ENCODE measurements around the gene ZNF280D. TPM values are rescaled to one million over a fixed set of nuclear protein-coding genes. Genes with fewer than 3 reads are reported as not detected.
A peak's percentile ranks its signal among the peaks of the same experiment; 100 is the strongest.

The ZNF280D gene
- total and polyA plus RNA-seq, 2 of the 13 experiments (the other 11 are each of a cell fraction or from before 2014, with no cell fraction given), result 7.1 to 11.9 TPM

DNA sequence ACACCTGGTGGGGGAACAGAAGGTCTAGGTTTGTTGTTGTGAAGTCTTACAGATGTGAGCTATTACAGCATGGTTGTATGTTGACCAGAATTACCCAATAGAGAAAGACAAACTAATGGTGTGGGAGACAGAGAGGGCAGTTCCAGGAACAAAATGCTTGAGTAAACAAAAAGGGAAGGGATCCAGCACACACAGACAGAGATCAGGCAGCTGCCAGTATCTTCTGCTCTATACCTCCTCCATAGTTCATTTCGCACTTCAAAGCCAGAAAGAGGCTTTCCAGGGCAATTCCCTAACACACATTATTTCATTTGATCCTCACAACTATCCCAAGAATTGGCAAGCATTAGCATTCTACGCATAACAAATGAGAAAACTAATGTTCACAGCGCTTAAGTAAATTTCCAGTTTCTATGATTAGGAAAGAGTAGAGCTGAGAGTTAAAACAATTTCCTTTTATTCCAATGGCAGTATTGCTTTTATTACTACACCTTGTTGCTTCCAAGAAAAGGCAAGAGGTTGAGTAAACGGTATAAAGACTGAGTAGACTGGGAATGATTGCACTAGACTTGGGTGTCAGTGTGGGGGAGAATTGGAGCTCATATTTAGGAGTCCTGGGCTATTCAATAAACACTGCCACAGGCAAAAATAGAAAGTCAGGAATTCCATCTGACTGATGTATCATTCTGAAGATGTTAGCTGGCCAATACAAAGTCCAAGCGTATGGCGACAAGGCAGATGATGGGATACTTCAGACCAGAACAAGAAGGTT lies 39.7 kb upstream of the ZNF280D start (continued):
- TF ChIP-seq FOXK1 (CRISPR knock-in tag; IDR thresholded peaks at IDR 0.05; ENCODE audit: borderline replicate concordance, low read depth), result peak; percentile 50; the same call in 1 of the 2 replicates
- TF ChIP-seq ARNT (IDR thresholded peaks at IDR 0.05), result no peak
- TF ChIP-seq ZNF644 (CRISPR knock-in tag; IDR thresholded peaks at IDR 0.05; ENCODE audit: low read depth), result peak; percentile 89
- TF ChIP-seq ZNF232 (CRISPR knock-in tag; IDR thresholded peaks at IDR 0.05; ENCODE audit: borderline replicate concordance), result 0 out of 2 replicates have a peak, but pooled peaks have one; percentile 14
- TF ChIP-seq PTBP1 (IDR thresholded peaks at IDR 0.05; ENCODE audit: low read depth, low read length, poor library complexity, severe bottlenecking), result no peak
- TF ChIP-seq ZNF510 (CRISPR knock-in tag; IDR thresholded peaks at IDR 0.05; ENCODE audit: low read depth), result no peak
- TF ChIP-seq ZNF292 (CRISPR knock-in tag; IDR thresholded peaks at IDR 0.05; ENCODE audit: borderline replicate concordance, low read depth), result peak; percentile 74; the same call in 1 of the 2 replicates
- TF ChIP-seq HDAC1 (CRISPR knock-in tag; IDR thresholded peaks at IDR 0.05), result no peak
- 0 out of 2 replicates have a peak, but pooled peaks have one; percentile 70 for TF ChIP-seq NFKBIZ (CRISPR knock-in tag; IDR thresholded peaks at IDR 0.05)
- TF ChIP-seq, protein P1, sequence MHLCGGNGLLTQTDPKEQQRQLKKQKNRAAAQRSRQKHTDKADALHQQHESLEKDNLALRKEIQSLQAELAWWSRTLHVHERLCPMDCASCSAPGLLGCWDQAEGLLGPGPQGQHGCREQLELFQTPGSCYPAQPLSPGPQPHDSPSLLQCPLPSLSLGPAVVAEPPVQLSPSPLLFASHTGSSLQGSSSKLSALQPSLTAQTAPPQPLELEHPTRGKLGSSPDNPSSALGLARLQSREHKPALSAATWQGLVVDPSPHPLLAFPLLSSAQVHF (CRISPR knock-in tag; IDR thresholded peaks at IDR 0.05), result no peak
- TF ChIP-seq FOXA3 (CRISPR knock-in tag; IDR thresholded peaks at IDR 0.05), result peak; percentile 89
- TF ChIP-seq ELF3 (CRISPR knock-in tag; IDR thresholded peaks at IDR 0.05), result peak; percentile 85
- no peak for TF ChIP-seq HES4 (CRISPR knock-in tag; IDR thresholded peaks at IDR 0.05; ENCODE audit: borderline replicate concordance)
- peak; percentile 53 for TF ChIP-seq SAP130 (CRISPR knock-in tag; IDR thresholded peaks at IDR 0.05; ENCODE audit: low read depth)
- peak; percentile 80; the same call in 1 of the 2 replicates for TF ChIP-seq FOXJ3 (CRISPR knock-in tag; IDR thresholded peaks at IDR 0.05; ENCODE audit: borderline replicate concordance)
- TF ChIP-seq FOXP1 (IDR thresholded peaks at IDR 0.05), result 0 out of 2 replicates have a peak, but pooled peaks have one; percentile 20
- TF ChIP-seq FOXP1 (CRISPR knock-in tag; IDR thresholded peaks at IDR 0.05), result peak; percentile 84
- TF ChIP-seq, protein P2, sequence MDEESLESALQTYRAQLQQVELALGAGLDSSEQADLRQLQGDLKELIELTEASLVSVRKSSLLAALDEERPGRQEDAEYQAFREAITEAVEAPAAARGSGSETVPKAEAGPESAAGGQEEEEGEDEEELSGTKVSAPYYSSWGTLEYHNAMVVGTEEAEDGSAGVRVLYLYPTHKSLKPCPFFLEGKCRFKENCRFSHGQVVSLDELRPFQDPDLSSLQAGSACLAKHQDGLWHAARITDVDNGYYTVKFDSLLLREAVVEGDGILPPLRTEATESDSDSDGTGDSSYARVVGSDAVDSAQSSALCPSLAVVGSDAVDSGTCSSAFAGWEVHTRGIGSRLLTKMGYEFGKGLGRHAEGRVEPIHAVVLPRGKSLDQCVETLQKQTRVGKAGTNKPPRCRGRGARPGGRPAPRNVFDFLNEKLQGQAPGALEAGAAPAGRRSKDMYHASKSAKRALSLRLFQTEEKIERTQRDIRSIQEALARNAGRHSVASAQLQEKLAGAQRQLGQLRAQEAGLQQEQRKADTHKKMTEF (CRISPR knock-in tag; IDR thresholded peaks at IDR 0.05), result peak; percentile 39; the same call in 1 of the 2 replicates
- peak; percentile 47; the same call in 1 of the 2 replicates for TF ChIP-seq EHMT2 (IDR thresholded peaks at IDR 0.05; ENCODE audit: borderline replicate concordance, low read depth, low read length)
- TF ChIP-seq, protein P3, sequence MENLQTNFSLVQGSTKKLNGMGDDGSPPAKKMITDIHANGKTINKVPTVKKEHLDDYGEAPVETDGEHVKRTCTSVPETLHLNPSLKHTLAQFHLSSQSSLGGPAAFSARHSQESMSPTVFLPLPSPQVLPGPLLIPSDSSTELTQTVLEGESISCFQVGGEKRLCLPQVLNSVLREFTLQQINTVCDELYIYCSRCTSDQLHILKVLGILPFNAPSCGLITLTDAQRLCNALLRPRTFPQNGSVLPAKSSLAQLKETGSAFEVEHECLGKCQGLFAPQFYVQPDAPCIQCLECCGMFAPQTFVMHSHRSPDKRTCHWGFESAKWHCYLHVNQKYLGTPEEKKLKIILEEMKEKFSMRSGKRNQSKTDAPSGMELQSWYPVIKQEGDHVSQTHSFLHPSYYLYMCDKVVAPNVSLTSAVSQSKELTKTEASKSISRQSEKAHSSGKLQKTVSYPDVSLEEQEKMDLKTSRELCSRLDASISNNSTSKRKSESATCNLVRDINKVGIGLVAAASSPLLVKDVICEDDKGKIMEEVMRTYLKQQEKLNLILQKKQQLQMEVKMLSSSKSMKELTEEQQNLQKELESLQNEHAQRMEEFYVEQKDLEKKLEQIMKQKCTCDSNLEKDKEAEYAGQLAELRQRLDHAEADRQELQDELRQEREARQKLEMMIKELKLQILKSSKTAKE (CRISPR knock-in tag; IDR thresholded peaks at IDR 0.05; ENCODE audit: borderline replicate concordance), result 0 out of 2 replicates have a peak, but pooled peaks have one; percentile 29
- no peak for TF ChIP-seq MED8 (CRISPR knock-in tag; IDR thresholded peaks at IDR 0.05; ENCODE audit: insufficient replicate concordance)
- peak; percentile 23 for TF ChIP-seq ZNF781 (CRISPR knock-in tag; IDR thresholded peaks at IDR 0.05; ENCODE audit: borderline replicate concordance, not compliant biosample characterization)
- TF ChIP-seq, protein P4, sequence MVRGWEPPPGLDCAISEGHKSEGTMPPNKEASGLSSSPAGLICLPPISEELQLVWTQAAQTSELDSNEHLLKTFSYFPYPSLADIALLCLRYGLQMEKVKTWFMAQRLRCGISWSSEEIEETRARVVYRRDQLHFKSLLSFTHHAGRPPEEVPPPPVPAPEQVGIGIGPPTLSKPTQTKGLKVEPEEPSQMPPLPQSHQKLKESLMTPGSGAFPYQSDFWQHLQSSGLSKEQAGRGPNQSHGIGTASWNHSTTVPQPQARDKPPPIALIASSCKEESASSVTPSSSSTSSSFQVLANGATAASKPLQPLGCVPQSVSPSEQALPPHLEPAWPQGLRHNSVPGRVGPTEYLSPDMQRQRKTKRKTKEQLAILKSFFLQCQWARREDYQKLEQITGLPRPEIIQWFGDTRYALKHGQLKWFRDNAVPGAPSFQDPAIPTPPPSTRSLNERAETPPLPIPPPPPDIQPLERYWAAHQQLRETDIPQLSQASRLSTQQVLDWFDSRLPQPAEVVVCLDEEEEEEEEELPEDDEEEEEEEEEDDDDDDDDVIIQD (CRISPR knock-in tag; IDR thresholded peaks at IDR 0.05; ENCODE audit: low read depth), result peak; percentile 86; the same call in 1 of the 2 replicates
- 0 out of 2 replicates have a peak, but pooled peaks have one; percentile 12 for TF ChIP-seq ZBTB20 (CRISPR knock-in tag; IDR thresholded peaks at IDR 0.05; ENCODE audit: borderline replicate concordance, low read depth)
